Neural progenitor cell (in vitro differentiated cells): ENCODE measurements around the gene TYMP.
A peak's percentile ranks its signal among the peaks of the same experiment; 100 is the strongest.

Experiments used
- CTCF ChIP-seq: fragments of 200-600 bp; sonication (generic); IDR thresholded peaks from 2 replicates; pipeline ENCODE4 v1.5.1; 2017; ENCODE audit warnings: antibody characterized with exemption, mild to moderate bottlenecking
- EZH2 ChIP-seq: fragments of 200-600 bp; sonication (generic); IDR thresholded peaks from 2 replicates; pipeline ENCODE4 v1.6.1; 2017; ENCODE audit warnings: antibody characterized with exemption, mild to moderate bottlenecking, moderate library complexity

- TF ChIP-seq CTCF: peak; percentile 54
- no peak for TF ChIP-seq EZH2
These were observed 3.5 kb downstream of the TYMP start for GRCh38 chr22:50526108-50526833.
